Measurements from ENCODE around the gene KCNB1.
"Not testable (repeated sequence)": the region's sequence is repeated elsewhere in the genome, so short reads cannot be mapped to it uniquely, and the experiment has no call there.

The KCNB1 gene

DNA sequence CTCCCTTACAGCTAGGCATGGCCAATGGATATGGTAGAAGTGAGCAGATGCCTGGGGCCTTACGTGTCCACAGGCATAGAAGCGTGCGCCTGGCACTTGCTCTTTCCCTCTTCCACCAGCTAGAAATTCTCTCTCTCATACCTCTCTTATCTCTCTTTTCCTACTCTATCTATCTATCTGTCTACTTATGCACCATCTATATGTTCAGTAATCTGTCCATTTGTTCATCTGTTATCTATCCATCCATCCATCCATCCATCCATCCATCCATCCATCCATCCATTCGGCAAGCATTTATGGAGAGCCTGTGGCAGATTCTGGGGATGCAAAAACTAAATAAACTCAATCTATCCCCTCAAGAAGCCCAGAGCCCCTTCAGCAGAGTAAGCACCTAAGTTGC, 70.2 kb downstream of the KCNB1 start:
- Mint-ChIP-seq H3K4me3 (no peak overlapping the region), H3K36me3 (ENCODE audit: low read depth) (no peaks in the 10 kb centered on the region), H3K27me3 (ENCODE audit: low read depth) (peaks cover 23% of the 10 kb centered on the region), H3K27ac (no peak overlapping the region), H3K4me1 (ENCODE audit: low read depth) (no peaks in the 10 kb centered on the region), H3K9me3 (no peaks in the 10 kb centered on the region)
- DNase-seq (ENCODE audit: low spot score) = no peak

DNA sequence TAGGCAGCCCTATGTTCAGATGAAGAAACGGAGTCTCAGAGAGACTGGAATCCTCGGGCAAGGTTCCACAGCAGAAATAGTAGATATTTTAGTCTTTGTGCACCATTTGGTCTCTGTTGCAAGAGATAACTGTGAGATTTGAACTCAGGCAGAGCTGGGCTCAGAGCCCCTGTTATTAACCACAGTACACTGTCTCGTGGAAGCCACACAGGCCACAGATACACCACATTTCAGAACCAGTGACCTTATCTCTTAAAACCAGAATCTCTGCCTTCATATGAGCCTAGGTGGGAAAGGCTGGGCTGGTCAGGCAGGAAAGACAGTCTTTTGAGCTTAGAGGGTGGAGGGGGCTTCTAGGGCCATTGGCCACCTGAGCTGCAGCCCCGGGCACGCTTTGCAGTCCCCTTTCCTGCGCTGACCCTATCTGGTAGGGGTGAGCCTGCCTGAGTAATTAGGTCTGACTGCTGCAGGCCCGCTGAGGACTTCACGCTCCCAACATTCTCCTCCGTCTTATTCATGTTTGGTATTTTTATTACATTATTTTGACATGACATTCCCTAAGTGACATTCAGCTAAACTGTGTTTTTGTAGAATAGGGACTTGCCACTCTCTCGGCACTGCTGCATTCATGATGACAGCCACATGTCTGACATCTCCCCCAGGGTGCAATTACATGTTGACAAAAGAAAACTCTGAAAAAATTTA, 71.1 kb downstream of the KCNB1 start:
- H3K9me3 Mint-ChIP-seq = no peaks in the 10 kb centered on the region
- H3K27ac Mint-ChIP-seq = no peak overlapping the region
- no peak overlapping the region for H3K4me3 Mint-ChIP-seq
- H3K36me3 Mint-ChIP-seq (ENCODE audit: low read depth) = no peaks in the 10 kb centered on the region
- peaks cover 23% of the 10 kb centered on the region for H3K27me3 Mint-ChIP-seq (ENCODE audit: low read depth)
- no peaks in the 10 kb centered on the region for H3K4me1 Mint-ChIP-seq (ENCODE audit: low read depth)
- no peak for DNase-seq (ENCODE audit: low spot score)

DNA sequence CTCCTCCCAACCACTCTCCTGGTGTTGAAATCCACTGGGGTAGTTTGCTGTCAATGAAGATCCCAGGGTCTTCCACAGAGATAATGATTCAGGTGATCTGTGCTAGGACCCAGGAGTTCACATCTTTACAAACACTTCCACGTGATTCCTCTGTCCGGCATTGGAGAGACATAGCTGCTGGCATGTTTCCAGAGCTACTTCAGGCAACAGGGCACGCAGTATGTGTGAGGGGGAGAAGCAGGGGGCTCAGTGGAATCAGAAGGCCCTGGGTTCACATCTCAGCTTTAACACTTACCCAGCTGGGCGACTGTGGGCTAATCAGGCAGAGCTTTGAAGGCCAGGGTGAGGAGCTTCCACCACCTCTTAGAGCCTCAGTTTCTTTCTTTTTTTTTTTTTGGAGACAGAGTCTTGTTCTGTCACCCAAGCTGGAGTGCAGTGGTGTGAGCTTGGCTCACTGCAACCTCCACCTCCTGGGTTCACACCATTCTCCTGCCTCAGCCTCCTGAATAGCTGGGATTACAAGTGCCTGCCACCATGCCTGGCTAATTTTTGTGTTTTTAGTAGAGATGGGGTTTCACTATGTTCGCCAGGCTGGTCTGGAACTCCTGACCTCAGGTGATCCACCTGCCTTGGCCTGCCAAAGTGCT, 72.4 kb downstream of the KCNB1 start:
- peaks cover 21% of the 10 kb centered on the region for H3K27me3 Mint-ChIP-seq (ENCODE audit: low read depth)
- not testable (repeated sequence) for H3K27ac Mint-ChIP-seq; DNase-seq (ENCODE audit: low spot score); H3K4me3 Mint-ChIP-seq; H3K9me3 Mint-ChIP-seq; H3K36me3 Mint-ChIP-seq (ENCODE audit: low read depth); H3K4me1 Mint-ChIP-seq (ENCODE audit: low read depth)

DNA sequence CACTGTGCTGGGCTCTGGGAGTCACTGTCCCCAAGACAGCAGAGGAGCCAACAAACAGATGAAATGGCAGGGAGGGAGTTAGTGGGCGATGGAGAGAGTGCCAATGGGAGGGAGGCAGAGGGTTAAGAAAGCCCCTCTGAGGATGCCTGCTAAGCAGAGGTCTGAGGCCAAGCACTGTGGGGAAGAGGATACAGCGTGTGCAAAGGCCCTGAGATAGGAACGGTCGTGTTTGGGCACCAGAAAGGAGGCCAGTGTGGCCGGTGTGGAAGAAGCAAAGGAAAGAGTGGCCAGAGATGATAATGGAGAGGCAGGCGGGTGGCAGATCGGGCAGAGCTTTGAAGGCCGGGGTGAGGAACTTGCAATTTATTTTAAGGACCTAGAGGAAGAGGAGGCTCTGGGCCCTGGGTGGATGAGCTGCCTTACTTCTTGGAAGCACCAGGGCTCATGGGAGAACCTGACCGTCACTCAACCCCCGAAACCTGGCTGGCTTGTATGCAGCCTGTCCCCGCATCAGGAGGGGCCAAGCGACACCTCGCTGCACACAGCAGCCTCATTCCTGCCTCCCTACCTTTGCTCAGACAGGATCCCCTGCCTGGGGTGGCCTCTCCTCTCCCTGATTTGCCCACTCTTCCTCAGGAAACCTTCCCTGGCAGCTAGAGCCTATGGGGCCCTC, 73.0 kb downstream of the KCNB1 start:
- Mint-ChIP-seq H3K27me3 (ENCODE audit: low read depth) (peaks cover 21% of the 10 kb centered on the region), H3K9me3 (no peaks in the 10 kb centered on the region), H3K4me1 (ENCODE audit: low read depth) (no peaks in the 10 kb centered on the region), H3K27ac (no peak overlapping the region), H3K36me3 (ENCODE audit: low read depth) (no peaks in the 10 kb centered on the region), H3K4me3 (no peak overlapping the region)
- no peak for DNase-seq (ENCODE audit: low spot score)

DNA sequence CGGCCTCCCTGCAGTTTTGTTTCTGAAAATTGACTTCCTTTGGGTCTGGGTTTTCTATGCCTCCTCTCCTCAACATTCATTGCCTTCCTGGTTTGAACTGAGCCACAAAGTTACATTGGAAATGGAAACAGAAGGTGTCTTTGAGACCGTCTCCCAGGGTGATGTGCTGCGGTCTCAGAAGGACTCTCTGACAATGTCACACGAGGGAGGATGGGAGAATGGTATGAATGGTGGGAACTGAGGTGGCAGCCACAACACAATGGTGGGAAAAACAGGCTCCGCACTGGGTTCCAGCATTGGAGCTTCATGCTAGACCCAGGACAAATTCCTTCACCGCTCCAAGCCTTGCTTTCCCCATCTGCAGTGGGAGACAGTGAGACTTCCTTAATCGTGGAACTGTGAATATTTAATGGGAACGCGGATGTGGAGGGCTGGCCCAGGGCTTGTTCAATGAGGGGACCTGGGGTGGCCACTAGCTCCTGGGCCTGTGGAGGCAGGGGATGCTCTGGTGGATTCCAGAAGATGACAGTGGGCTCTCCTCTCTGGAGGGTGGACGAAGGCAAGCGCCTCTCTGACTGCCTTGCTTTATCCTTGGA, 73.9 kb downstream of the KCNB1 start:
- no peak for DNase-seq (ENCODE audit: low spot score)
- no peak overlapping the region for H3K4me3 Mint-ChIP-seq
- no peaks in the 10 kb centered on the region for H3K9me3 Mint-ChIP-seq
- H3K4me1 Mint-ChIP-seq (ENCODE audit: low read depth) = no peaks in the 10 kb centered on the region
- H3K36me3 Mint-ChIP-seq (ENCODE audit: low read depth) = no peaks in the 10 kb centered on the region
- H3K27ac Mint-ChIP-seq = no peak overlapping the region
- H3K27me3 Mint-ChIP-seq (ENCODE audit: low read depth) = peaks cover 15% of the 10 kb centered on the region

DNA sequence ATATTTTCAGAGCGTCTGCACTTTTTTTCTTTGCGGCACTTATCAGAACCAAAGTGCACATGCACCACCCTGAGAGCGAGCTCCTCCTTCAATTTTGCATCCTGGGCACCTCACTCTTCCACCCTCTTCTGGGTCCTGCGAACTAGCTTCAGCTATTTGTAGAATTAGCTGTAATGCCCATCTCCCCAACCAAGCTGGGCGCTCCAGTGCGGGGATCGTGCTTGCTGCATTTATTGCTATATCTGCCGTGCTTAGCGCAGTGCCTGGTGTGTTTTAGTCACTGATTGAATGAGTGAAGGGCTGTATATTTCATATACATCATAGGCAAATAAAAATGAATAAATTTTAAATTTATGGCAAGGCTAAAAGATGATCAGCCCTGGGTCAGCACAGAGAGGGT, 75.8 kb downstream of the KCNB1 start:
- H3K4me3 Mint-ChIP-seq = no peak overlapping the region

DNA sequence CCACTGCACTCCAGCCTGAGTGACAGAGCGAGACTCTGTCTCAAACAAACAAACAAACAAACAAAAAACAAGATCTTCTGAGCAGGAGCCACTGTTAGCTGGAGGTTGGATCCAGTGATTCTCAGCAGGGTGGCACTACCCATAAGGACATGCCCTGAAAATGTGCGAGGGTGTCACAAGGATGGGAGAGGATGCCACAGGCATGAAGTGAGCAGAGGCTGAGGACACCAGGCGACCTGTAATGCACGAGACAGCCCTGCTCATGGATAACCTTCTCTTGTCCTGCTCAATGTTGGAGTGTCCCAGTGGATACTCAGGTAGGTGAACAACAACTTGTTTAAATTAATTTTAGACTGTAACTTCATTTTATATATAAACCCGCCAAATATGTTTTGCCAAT, 76.8 kb downstream of the KCNB1 start:
- no peak overlapping the region for H3K27ac Mint-ChIP-seq
- H3K4me3 Mint-ChIP-seq = no peak overlapping the region
- H3K9me3 Mint-ChIP-seq = no peaks in the 10 kb centered on the region
- H3K4me1 Mint-ChIP-seq (ENCODE audit: low read depth) = no peaks in the 10 kb centered on the region
- peaks cover 6% of the 10 kb centered on the region for H3K27me3 Mint-ChIP-seq (ENCODE audit: low read depth)
- H3K36me3 Mint-ChIP-seq (ENCODE audit: low read depth) = no peaks in the 10 kb centered on the region
- DNase-seq (ENCODE audit: low spot score) = no peak

More for the DNA sequence above, 75.8 kb downstream of the KCNB1 start:
- DNase-seq (ENCODE audit: low spot score) = no peak
- no peaks in the 10 kb centered on the region for H3K36me3 Mint-ChIP-seq (ENCODE audit: low read depth)
- no peaks in the 10 kb centered on the region for H3K9me3 Mint-ChIP-seq
- no peaks in the 10 kb centered on the region for H3K4me1 Mint-ChIP-seq (ENCODE audit: low read depth)
- peaks cover 7% of the 10 kb centered on the region for H3K27me3 Mint-ChIP-seq (ENCODE audit: low read depth)
- no peak overlapping the region for H3K27ac Mint-ChIP-seq

DNA sequence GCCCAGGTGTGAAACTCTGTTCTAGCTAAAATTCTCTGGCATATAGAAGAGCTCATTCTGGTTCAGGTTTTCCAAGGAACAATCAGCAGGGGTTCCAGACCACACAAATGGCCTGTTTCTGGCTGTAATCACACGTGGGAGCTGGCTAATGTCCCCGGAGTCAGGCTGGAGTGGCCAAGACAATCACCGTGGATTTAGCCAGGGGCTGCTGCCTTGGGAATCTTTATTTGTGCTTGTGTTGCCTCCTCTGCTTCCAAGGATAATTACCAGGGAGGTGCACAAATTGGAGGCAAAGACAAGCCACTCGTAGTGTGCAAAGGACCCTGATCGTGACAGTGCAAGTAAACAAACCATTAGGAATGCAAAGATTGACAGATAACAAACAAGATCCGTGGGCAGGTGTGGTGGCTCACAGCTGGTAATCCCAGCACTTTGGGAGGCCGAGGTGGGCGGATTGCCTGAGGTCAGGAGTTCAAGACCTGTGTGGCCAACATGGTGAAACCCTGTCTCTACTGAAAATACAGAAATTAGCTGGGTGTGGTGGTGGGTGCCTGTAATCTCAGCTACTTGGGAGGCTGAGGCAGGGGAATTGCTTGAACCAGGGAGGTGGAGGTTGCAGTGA, 77.3 kb downstream of the KCNB1 start:
- Mint-ChIP-seq H3K27ac (no peak overlapping the region), H3K4me3 (no peak overlapping the region), H3K9me3 (no peaks in the 10 kb centered on the region), H3K27me3 (ENCODE audit: low read depth) (peaks cover 6% of the 10 kb centered on the region), H3K36me3 (ENCODE audit: low read depth) (no peaks in the 10 kb centered on the region), H3K4me1 (ENCODE audit: low read depth) (no peaks in the 10 kb centered on the region)
- no peak for DNase-seq (ENCODE audit: low spot score)

DNA sequence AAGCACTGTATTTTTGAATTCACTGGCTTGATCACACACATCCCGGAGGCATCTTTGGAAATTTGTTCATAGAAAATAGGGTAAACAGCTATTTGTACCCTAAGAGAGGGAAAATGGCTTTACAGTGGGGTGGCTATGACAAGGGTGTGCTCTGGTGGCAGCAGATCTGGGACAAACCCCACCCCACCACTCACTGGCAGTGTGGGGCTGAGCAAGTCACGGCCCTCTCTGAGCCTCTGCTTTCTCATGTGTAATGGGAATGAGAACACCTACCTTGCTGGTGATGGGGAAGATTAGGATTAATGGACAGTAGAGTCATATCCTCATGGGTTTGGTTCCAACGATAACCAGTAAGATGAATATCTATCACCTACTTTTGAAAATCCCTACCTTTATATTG, 78.0 kb downstream of the KCNB1 start:
- Mint-ChIP-seq H3K9me3 (no peaks in the 10 kb centered on the region), H3K36me3 (ENCODE audit: low read depth) (no peaks in the 10 kb centered on the region), H3K4me3 (no peak overlapping the region), H3K27ac (no peak overlapping the region), H3K27me3 (ENCODE audit: low read depth) (peaks cover 6% of the 10 kb centered on the region), H3K4me1 (ENCODE audit: low read depth) (no peaks in the 10 kb centered on the region)
- no peak for DNase-seq (ENCODE audit: low spot score)

DNA sequence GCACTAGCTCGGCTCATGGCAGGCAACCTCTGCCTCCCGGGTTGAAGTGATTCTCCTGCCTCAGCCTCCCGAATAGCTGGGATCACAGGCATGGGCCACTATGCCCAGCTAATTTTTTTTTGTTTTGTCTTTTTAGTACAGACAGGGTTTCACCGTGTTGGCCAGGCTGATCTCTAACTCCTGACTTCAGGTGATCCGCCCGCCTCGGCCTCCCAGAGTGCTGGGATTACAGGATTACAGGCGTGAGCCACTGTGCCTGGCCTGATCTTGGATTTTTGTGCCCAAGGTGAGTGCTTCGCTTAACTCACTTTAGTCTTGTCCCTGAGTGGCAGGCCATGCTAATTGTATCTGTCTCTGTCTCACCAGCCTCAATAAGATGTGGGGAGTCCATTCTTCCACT, 78.6 kb downstream of the KCNB1 start:
- Mint-ChIP-seq H3K36me3 (ENCODE audit: low read depth) (no peaks in the 10 kb centered on the region), H3K4me1 (ENCODE audit: low read depth) (no peaks in the 10 kb centered on the region), H3K9me3 (no peaks in the 10 kb centered on the region), H3K27ac (no peak overlapping the region), H3K27me3 (ENCODE audit: low read depth) (peaks cover 6% of the 10 kb centered on the region), H3K4me3 (no peak overlapping the region)
- DNase-seq (ENCODE audit: low spot score) = no peak

DNA sequence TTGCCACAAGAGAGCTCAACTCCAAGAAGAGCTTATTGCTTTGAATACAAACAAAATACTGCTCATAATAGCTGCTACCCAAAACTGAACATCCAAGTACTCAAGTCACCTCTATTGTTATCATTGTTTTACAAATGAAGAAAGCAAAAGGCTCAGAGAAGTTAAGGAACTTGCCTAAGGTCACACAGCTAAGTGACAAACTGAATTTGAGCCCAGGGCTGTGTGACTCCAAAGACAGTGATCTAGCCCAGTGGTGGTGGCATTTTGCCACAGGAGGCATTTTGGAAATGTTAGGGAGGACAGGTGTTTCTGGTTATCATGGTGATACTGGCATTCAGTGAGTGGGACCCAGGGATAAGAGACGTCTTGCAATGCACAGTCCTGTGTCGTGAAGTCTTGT, 79.5 kb downstream of the KCNB1 start:
- H3K9me3 Mint-ChIP-seq = no peaks in the 10 kb centered on the region
- no peaks in the 10 kb centered on the region for H3K36me3 Mint-ChIP-seq (ENCODE audit: low read depth)
- peaks cover 6% of the 10 kb centered on the region for H3K27me3 Mint-ChIP-seq (ENCODE audit: low read depth)
- no peak for DNase-seq (ENCODE audit: low spot score)
- H3K4me1 Mint-ChIP-seq (ENCODE audit: low read depth) = no peaks in the 10 kb centered on the region
- no peak overlapping the region for H3K4me3 Mint-ChIP-seq
- no peak overlapping the region for H3K27ac Mint-ChIP-seq

DNA sequence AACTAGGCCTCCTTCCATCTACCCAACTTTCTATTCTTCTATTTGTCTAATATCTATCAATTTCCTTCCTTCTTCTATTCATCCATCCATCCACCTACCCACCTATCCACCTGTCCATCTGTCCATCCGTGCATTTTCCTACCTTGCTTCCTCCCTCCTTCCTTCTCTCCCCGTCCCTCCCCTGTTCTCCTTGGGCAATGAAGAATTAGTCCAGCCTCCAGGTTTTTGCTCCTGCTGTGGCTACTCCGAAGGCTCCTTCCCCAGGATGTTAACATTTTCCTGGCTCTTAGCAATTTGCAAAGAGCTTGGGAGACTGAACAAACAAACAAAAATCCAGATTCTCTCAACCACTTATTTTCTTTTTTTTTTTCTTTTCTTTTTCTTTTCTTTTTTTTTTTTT, 81.6 kb downstream of the KCNB1 start:
- no peak for DNase-seq (ENCODE audit: low spot score)

DNA sequence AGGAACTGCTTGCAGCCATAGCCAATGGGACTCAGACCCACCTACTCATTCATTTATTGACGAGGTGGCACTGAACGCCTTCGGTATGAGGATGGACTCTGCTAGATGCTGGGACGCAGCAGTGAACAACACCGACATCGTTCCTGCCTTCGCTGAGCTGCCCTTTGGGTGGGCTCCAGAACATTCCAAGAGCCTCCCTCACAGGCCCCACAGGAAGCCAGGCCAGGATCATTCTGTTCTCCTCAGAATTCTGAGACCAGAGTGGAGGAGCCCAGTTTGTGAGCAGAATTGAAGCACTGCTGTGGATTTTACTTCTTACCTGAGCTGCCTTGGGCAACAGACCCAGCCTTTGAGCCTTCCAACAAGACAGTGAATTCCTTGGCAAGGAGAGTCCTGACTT, 82.1 kb downstream of the KCNB1 start:
- peaks cover 6% of the 10 kb centered on the region for H3K27me3 Mint-ChIP-seq (ENCODE audit: low read depth)
- H3K36me3 Mint-ChIP-seq (ENCODE audit: low read depth) = no peaks in the 10 kb centered on the region
- H3K27ac Mint-ChIP-seq = no peak overlapping the region
- H3K9me3 Mint-ChIP-seq = no peaks in the 10 kb centered on the region
- H3K4me3 Mint-ChIP-seq = no peak overlapping the region
- DNase-seq (ENCODE audit: low spot score) = no peak
- H3K4me1 Mint-ChIP-seq (ENCODE audit: low read depth) = no peaks in the 10 kb centered on the region

More for the DNA sequence above, 81.6 kb downstream of the KCNB1 start:
- Mint-ChIP-seq H3K27ac (no peak overlapping the region), H3K4me3 (no peak overlapping the region), H3K36me3 (ENCODE audit: low read depth) (no peaks in the 10 kb centered on the region), H3K4me1 (ENCODE audit: low read depth) (no peaks in the 10 kb centered on the region), H3K9me3 (no peaks in the 10 kb centered on the region), H3K27me3 (ENCODE audit: low read depth) (peaks cover 6% of the 10 kb centered on the region)

DNA sequence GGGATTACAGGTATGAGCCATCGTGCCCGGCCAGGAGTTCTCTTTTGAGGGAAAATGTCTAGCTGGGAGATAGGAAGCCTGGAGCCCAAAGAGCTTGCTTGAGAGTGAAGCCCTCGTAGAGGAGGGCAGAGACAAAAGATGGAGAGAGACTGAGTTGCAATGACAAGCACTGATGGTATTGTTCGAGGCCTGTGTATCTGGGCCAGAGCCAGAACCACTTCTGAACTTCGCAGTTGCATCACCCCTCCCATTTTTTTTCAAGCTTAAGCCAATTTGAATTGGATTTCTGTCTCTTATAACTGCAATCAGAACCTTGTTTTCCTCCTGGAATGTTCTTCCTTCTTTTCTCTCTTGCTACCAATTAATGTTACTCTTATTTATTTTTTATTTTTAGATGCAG, 83.1 kb downstream of the KCNB1 start:
- H3K36me3 Mint-ChIP-seq (ENCODE audit: low read depth) = no peaks in the 10 kb centered on the region
- no peak overlapping the region for H3K4me3 Mint-ChIP-seq
- no peak for DNase-seq (ENCODE audit: low spot score)
- no peaks in the 10 kb centered on the region for H3K9me3 Mint-ChIP-seq
- peaks cover 6% of the 10 kb centered on the region for H3K27me3 Mint-ChIP-seq (ENCODE audit: low read depth)
- no peak overlapping the region for H3K27ac Mint-ChIP-seq
- no peaks in the 10 kb centered on the region for H3K4me1 Mint-ChIP-seq (ENCODE audit: low read depth)

Measured in T-helper 2 cell treated with Interferon-gamma antibody and Interleukin-4, amounts not matched to agents 5 μg/mL and 100 μg/mL, for 36 hours (primary cell).